Eye (tissue), 1 donor: Measurements from ENCODE around the gene C13orf42.
A peak's percentile ranks its signal among the peaks of the same experiment; 100 is the strongest.
"Not testable (repeated sequence)": the region's sequence is repeated elsewhere in the genome, so short reads cannot be mapped to it uniquely, and the experiment has no call there.

ENCODE experiments used
- DNase-seq: peaks from one replicate; pipeline ENCODE4 v3.0.0-alpha.2; 2015

The C13orf42 gene

GRCh38 chr13:51111174-51111573 is at the start of gene C13orf42:
TSS of gene C13orf42 (minus strand) at chr13:51111274. CDS start at chr13:51111209, 65 bp downstream.
- DNase-seq = no peak

- no peak for DNase-seq
Measured at GRCh38 chr13:51158880-51159518, 47.9 kb upstream of the C13orf42 start.

GRCh38 chr13:51158365-51158764 is 47.3 kb upstream of the C13orf42 start:
- no peak for DNase-seq

GRCh38 chr13:51156648-51157047 is 45.6 kb upstream of the C13orf42 start:
- no peak for DNase-seq

- DNase-seq = no peak
Measured at GRCh38 chr13:51155776-51156515, 44.9 kb upstream of the C13orf42 start.

GRCh38 chr13:51155161-51155560 is 44.1 kb upstream of the C13orf42 start:
- no peak for DNase-seq

- DNase-seq = no peak
Measured at GRCh38 chr13:51154029-51154555, 43.0 kb upstream of the C13orf42 start.

GRCh38 chr13:51153527-51153926 is 42.5 kb upstream of the C13orf42 start:
- no peak for DNase-seq

GRCh38 chr13:51152701-51153100 is 41.6 kb upstream of the C13orf42 start:
- no peak for DNase-seq

GRCh38 chr13:51151463-51151862 is 40.4 kb upstream of the C13orf42 start:
- DNase-seq = no peak

GRCh38 chr13:51148952-51149573 is 38.0 kb upstream of the C13orf42 start:
- peak; percentile 87 for DNase-seq

GRCh38 chr13:51148223-51148951 is 37.3 kb upstream of the C13orf42 start:
- DNase-seq = no peak

- no peak for DNase-seq
Measured at GRCh38 chr13:51147732-51148131, 36.7 kb upstream of the C13orf42 start.

- no peak for DNase-seq
Measured at GRCh38 chr13:51146667-51147066, 35.6 kb upstream of the C13orf42 start.

- DNase-seq = no peak
Measured at GRCh38 chr13:51137250-51137649, 26.2 kb upstream of the C13orf42 start.

- no peak for DNase-seq
Measured at GRCh38 chr13:51136276-51136980, 25.4 kb upstream of the C13orf42 start.

- no peak for DNase-seq
Measured at GRCh38 chr13:51134763-51135365, 23.8 kb upstream of the C13orf42 start.

- DNase-seq = no peak
Measured at GRCh38 chr13:51130348-51130747, 19.3 kb upstream of the C13orf42 start.

GRCh38 chr13:51125495-51126226 is 14.6 kb upstream of the C13orf42 start:
- peak; percentile 75 for DNase-seq

GRCh38 chr13:51122868-51123566 is 11.9 kb upstream of the C13orf42 start:
- DNase-seq = no peak

- DNase-seq = not testable (repeated sequence)
Measured at GRCh38 chr13:51120873-51121272, 9.8 kb upstream of the C13orf42 start.
